Upper lobe of right lung (tissue), 1 donor: Measurements from ENCODE around the gene PAPPA2. TPM values are rescaled to one million over a fixed set of nuclear protein-coding genes. Genes with fewer than 3 reads are reported as not detected.

ENCODE experiments used
- ATAC-seq: fragments of 200-7000 bp; cut with Tn5 transposase; one replicate; pipeline ENCODE4 v1.9.1; 2020; ENCODE audit warnings: mild to moderate bottlenecking, moderate library complexity
- DNase-seq: peaks from one replicate; pipeline ENCODE4 v3.0.0-alpha.2; 2020
- H3K27ac ChIP-seq: fragments of 200-600 bp; one replicate; pipeline ENCODE4 v1.8.0; 2022
- H3K27me3 ChIP-seq: fragments of 200-600 bp; one replicate; pipeline ENCODE4 v1.8.0; 2022; ENCODE audit warnings: mild to moderate bottlenecking
- H3K36me3 ChIP-seq: fragments of 200-600 bp; one replicate; pipeline ENCODE4 v1.8.0; 2022
- H3K4me1 ChIP-seq: fragments of 200-600 bp; one replicate; pipeline ENCODE4 v1.8.0; 2022
- H3K4me3 ChIP-seq: fragments of 200-600 bp; one replicate; pipeline ENCODE4 v1.8.0; 2022; ENCODE audit warnings: mild to moderate bottlenecking
- H3K9me3 ChIP-seq: fragments of 200-600 bp; one replicate; pipeline ENCODE4 v1.8.0; 2022
- intact Hi-C: fragments of 100-400 bp; cut with DNase I; formaldehyde crosslinking; loops from one replicate; pipeline ENCODE4 v1.11.0; 2022
- total RNA-seq: library from RNA; stranded (reverse); fragmentation: NEBNext Ultra II Directional; extraction: Animal tissue kit (Norgen Biotek cat#: 25700); gene quantifications from one replicate; pipeline ENCODE4 v1.2.1, GENCODE V29; 2021
- TF ChIP-seq, protein P1 (sequence below): fragments of 200-600 bp; IDR thresholded peaks from one replicate; pipeline ENCODE4 v1.8.0; 2022; ENCODE audit warnings: antibody characterized with exemption
- donor health status: DM: no; HTN: yes; CAD: no; lungs with severe emphysema.

The PAPPA2 gene
- total RNA-seq, 1 donor from 2014 or later, result 0.17 TPM

DNA sequence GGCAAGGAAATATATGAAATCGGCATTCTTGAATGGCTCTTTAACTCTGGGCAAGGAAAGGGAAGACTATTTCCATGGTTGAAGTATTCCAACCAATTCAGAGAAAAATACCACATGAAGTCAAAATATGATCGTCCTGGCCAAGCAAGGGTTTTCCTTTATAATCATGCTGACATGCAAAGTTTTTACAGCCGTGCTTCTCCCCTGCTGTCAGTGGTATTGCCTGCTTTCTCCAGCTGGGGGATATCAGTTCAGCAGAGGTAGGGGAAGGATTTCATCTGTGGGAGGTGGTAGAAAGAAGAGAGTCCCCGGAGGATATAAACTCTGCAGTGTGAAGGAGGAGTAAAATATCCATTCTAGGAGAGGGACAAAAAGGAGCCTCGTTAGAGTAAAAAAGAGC is 322.8 kb downstream of the PAPPA2 start:
- H3K4me3 ChIP-seq, result no peak overlapping the region
- no peak overlapping the region for H3K27ac ChIP-seq
- no peaks in the 10 kb centered on the region for H3K36me3 ChIP-seq
- intact Hi-C loops, result no loop called here
- no peaks in the 10 kb centered on the region for H3K4me1 ChIP-seq
- TF ChIP-seq, protein P1, sequence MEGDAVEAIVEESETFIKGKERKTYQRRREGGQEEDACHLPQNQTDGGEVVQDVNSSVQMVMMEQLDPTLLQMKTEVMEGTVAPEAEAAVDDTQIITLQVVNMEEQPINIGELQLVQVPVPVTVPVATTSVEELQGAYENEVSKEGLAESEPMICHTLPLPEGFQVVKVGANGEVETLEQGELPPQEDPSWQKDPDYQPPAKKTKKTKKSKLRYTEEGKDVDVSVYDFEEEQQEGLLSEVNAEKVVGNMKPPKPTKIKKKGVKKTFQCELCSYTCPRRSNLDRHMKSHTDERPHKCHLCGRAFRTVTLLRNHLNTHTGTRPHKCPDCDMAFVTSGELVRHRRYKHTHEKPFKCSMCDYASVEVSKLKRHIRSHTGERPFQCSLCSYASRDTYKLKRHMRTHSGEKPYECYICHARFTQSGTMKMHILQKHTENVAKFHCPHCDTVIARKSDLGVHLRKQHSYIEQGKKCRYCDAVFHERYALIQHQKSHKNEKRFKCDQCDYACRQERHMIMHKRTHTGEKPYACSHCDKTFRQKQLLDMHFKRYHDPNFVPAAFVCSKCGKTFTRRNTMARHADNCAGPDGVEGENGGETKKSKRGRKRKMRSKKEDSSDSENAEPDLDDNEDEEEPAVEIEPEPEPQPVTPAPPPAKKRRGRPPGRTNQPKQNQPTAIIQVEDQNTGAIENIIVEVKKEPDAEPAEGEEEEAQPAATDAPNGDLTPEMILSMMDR, result no peak
- H3K9me3 ChIP-seq, result no peaks in the 10 kb centered on the region
- H3K27me3 ChIP-seq, result no peaks in the 10 kb centered on the region
- DNase-seq, result no peak
- no peak for ATAC-seq

DNA sequence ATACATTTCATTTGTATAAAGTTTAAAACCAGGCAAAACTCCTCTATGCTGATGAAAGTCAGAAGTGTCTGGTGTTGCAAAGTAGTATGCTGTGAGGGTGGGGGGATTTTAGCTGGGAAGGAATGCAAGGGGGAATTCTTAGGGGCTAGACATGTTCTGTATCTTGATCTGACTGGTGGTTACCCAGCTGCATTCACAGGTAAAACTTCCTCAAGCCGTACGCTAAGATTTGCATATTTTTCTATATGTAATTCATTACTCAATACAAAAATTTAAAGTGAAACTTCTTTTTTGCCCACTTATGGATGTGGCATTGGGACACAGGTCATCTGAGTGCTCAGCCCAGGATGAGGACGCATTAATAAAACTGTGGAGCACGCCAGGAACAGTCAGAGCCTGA is 323.3 kb downstream of the PAPPA2 start:
- Histone ChIP-seq H3K27ac (no peak overlapping the region), H3K9me3 (no peaks in the 10 kb centered on the region), H3K36me3 (no peaks in the 10 kb centered on the region), H3K4me3 (no peak overlapping the region), H3K27me3 (no peaks in the 10 kb centered on the region), H3K4me1 (no peaks in the 10 kb centered on the region)
- TF ChIP-seq, protein P1, result no peak
- DNase-seq, result no peak
- intact Hi-C loops, result no loop called here
- ATAC-seq, result no peak

DNA sequence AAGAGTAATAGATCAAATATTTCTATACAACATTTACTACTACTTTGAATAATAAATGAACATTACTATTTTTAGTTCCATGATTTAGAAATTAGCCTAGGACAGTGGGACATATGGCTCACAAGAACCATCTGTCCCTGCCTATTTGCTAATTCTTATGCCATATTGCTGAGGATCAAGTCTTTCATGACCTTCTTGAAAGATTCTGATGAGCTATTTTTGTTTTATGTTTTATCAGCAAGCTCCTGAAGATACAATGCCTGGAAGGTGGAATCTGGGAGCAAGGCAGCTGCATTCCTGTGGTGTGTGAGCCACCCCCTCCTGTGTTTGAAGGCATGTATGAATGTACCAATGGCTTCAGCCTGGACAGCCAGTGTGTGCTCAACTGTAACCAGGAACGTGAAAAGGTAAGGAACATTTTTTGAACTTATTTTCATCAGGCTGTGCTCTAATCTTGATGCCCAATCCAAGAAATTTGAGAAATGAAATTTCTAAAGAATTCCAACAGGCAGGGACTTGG is 326.7 kb downstream of the PAPPA2 start:
- Histone ChIP-seq H3K4me3 (no peak overlapping the region), H3K36me3 (no peaks in the 10 kb centered on the region), H3K9me3 (no peaks in the 10 kb centered on the region), H3K27ac (no peak overlapping the region), H3K27me3 (no peaks in the 10 kb centered on the region), H3K4me1 (no peaks in the 10 kb centered on the region)
- DNase-seq, result no peak
- no peak for ATAC-seq
- intact Hi-C loops, result loop anchor here (10.0 kb wide), 1 partner anchor 495 kb away; no protein-coding TSS in a partner anchor
- TF ChIP-seq, protein P1, result no peak

DNA sequence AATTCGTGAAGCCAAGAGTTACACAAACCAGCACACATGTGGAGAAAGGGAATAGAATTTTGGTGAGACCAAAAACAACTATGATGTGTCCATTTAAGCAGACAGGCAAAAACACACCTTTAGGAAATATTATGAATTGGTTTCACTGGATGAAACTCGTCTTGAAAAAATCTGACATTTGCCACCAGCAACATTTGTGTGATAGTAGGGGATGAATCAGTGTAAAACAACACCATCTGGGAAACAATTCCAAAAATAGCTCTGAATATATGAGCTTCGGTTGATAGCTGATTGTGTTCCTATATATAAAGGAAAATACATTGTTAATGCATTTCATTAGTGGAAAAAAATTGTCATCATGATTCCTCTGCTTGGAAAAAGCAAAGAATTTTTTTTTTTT is 327.8 kb downstream of the PAPPA2 start:
- ATAC-seq, result no peak
- intact Hi-C loops, result loop anchor here (10.0 kb wide), 1 partner anchor 496 kb away; no protein-coding TSS in a partner anchor
- Histone ChIP-seq H3K27me3 (no peaks in the 10 kb centered on the region), H3K4me3 (no peak overlapping the region), H3K9me3 (no peaks in the 10 kb centered on the region), H3K27ac (no peak overlapping the region), H3K4me1 (no peaks in the 10 kb centered on the region), H3K36me3 (no peaks in the 10 kb centered on the region)
- no peak for DNase-seq
- TF ChIP-seq, protein P1, result no peak

DNA sequence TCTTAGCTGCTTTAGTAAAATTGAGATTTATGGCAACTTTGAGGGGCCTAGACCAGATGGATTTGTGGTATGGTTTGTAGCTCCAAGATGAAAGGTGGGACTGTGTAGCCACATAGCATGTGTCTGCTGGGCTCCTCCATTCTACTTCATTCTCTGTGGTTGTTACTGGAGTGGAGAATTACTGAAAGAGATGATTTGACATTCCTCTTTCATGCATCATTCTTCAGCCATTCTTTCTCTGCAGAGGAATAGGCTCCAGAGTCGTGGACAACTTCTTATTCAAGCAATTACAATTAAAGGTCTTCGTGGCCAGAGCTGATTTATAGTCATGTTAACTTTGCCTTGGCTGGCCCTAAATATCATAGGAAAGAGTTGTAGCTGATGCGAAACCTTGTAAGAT is 328.9 kb downstream of the PAPPA2 start:
- DNase-seq, result no peak
- H3K4me3 ChIP-seq, result no peak overlapping the region
- no peak overlapping the region for H3K27ac ChIP-seq
- no peaks in the 10 kb centered on the region for H3K4me1 ChIP-seq
- H3K36me3 ChIP-seq, result no peaks in the 10 kb centered on the region
- H3K9me3 ChIP-seq, result no peaks in the 10 kb centered on the region
- TF ChIP-seq, protein P1, result no peak
- intact Hi-C loops, result loop anchor here (10.0 kb wide), 1 partner anchor 497 kb away; no protein-coding TSS in a partner anchor
- no peaks in the 10 kb centered on the region for H3K27me3 ChIP-seq
- ATAC-seq, result no peak
